ENCODE measurements around the gene HSCB.
"Not testable (repeated sequence)": the region's sequence is repeated elsewhere in the genome, so short reads cannot be mapped to it uniquely, and the experiment has no call there.

HSCB gene, protein sequence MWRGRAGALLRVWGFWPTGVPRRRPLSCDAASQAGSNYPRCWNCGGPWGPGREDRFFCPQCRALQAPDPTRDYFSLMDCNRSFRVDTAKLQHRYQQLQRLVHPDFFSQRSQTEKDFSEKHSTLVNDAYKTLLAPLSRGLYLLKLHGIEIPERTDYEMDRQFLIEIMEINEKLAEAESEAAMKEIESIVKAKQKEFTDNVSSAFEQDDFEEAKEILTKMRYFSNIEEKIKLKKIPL

DNA sequence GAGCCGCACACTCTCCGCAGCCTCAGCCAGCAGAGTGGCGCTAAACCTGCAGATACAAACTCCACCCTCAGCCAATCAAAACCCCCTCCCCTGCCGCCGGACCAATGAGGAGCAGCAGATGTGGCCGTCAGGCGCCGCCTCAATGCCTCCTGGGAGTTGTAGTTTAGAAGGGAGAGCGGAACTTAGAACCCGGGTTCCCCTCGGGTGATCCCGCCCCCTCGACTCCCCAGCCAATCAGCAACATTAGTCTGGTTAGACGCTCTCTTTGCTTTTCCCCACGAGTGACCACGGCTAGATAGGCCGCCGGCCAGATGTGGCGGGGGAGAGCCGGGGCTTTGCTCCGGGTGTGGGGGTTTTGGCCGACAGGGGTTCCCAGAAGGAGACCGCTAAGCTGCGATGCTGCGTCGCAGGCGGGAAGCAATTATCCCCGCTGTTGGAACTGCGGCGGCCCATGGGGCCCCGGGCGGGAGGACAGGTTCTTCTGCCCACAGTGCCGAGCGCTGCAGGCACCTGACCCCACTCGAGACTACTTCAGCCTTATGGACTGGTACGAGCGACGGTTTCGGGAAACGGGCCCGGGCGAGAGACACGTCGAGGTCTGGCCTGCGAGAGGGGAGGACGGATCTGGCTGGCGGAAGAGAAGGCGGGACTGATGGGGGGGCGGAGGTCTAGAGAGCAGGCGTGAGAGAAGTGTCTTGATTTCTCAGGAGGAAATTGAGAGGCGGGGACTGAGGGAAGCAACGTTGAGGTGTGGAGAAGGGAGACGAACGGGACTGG, at the start of gene HSCB, which contains the start of gene CHEK2:
Gene HSCB, plus strand, starts transcription at position 255 of the 777 bp plus-strand sequence. Its CDS starts 57 bp downstream, at position 312.
Gene CHEK2, minus strand, starts transcription at position 36 of the 777 bp plus-strand sequence. CDS start 7,099 bp downstream, outside the sequence.
- Histone ChIP-seq H3K27me3 (replicated peaks; ENCODE audit: control insufficient read depth, insufficient read depth, low read length) (no peaks in the 10 kb centered on the region), H3K9ac (ENCODE audit: low read length) (peak within 1 kb of the TSS; percentile 100), H3K4me3 (ENCODE audit: low read length) (peak within 1 kb of the TSS; percentile 99), H3K36me3 (ENCODE audit: control insufficient read depth, insufficient read depth, low read length, severe bottlenecking) (peaks cover 23% of the 10 kb centered on the region), H3K9me3 (ENCODE audit: control insufficient read depth, low read length) (no peaks in the 10 kb centered on the region), H3K4me1 (ENCODE audit: control insufficient read depth, insufficient read depth, low read length) (peaks cover 12% of the 10 kb centered on the region)
- peak; percentile 99 for DNase-seq (ENCODE audit: low read depth)

DNA sequence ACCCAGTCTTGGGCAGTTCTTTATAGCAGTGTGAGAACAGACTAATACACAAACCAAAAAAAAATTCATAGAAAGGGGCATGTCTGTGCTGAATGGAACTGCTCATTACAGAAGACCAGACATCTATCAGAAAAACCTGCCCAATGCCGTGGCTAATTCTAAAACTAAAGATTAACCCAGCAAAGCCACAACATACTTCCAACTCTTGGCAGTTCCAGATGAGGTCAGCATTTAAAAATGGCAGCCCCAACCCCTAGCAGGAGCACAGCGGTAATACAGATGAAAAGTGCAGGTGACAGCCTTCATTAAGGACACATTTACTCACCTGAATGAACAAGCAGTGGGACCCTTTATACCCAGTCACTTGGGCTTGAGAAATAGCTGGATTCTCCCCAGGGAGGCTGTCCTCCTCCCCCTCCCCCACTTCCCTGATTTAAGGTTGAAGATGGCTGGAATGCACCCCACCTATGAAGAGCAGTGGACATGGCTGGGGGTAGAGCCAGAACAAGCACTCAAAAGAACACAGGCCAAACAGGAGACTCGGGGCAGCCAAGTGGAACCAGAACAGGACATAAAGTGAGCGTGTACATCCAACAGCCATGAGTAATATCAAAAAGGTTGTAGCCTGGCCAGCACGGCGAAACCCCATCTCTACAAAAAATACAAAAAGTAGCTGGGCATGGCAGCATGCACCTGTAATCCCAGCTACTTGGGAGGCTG, 48.6 kb upstream of the HSCB start:
- H3K9me3 ChIP-seq (ENCODE audit: control insufficient read depth, low read length); H3K36me3 ChIP-seq (ENCODE audit: control insufficient read depth, insufficient read depth, low read length, severe bottlenecking); H3K9ac ChIP-seq (ENCODE audit: low read length); H3K4me1 ChIP-seq (ENCODE audit: control insufficient read depth, insufficient read depth, low read length); H3K27me3 ChIP-seq (replicated peaks; ENCODE audit: control insufficient read depth, insufficient read depth, low read length); DNase-seq (ENCODE audit: low read depth); H3K4me3 ChIP-seq (ENCODE audit: low read length): not testable (repeated sequence)

DNA sequence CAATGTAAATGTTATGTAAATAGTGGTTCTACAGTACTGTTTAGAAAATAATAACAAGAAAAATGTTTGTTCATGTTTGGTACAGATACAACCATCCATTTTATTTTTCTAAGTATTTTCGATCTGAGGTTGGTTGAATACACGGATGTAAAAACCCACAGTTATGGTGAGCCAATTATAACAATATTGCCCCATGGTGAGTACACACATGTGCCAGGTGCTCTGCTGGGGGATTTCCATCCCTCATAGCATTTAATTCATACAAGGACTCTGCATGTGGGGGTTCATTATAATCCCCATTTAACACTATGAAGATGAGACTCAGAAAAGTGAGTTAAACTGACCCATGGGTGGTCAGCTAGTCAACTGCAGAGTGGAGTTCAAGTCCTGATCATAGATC, 38.9 kb upstream of the HSCB start:
- DNase-seq (ENCODE audit: low read depth) = no peak
- H3K4me3 ChIP-seq (ENCODE audit: low read length) = no peak overlapping the region
- no peak overlapping the region for H3K9ac ChIP-seq (ENCODE audit: low read length)
- H3K9me3 ChIP-seq (ENCODE audit: control insufficient read depth, low read length) = no peaks in the 10 kb centered on the region
- H3K27me3 ChIP-seq (replicated peaks; ENCODE audit: control insufficient read depth, insufficient read depth, low read length) = no peaks in the 10 kb centered on the region
- no peaks in the 10 kb centered on the region for H3K36me3 ChIP-seq (ENCODE audit: control insufficient read depth, insufficient read depth, low read length, severe bottlenecking)
- peaks cover 15% of the 10 kb centered on the region for H3K4me1 ChIP-seq (ENCODE audit: control insufficient read depth, insufficient read depth, low read length)

DNA sequence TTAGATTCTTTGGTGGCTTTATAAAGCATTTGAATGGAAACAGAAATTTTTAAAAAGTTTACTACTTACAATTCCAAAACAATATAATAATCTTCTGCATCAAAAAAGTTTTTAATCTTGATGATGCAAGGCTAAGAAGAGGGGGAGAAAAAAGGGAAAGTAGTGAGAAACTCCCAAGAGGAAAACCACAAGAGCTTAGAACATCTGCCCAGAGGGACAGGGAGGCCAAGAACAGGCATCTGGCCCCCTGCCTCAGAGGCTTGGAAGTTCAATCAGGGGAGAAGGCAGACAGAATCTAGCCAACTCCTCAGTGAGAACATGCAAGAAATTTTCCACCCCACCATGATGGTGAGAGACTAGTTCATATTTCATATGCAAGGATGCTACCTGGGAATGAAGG, 38.4 kb upstream of the HSCB start:
- H3K36me3 ChIP-seq (ENCODE audit: control insufficient read depth, insufficient read depth, low read length, severe bottlenecking) = no peaks in the 10 kb centered on the region
- no peak overlapping the region for H3K9ac ChIP-seq (ENCODE audit: low read length)
- peaks cover 15% of the 10 kb centered on the region for H3K4me1 ChIP-seq (ENCODE audit: control insufficient read depth, insufficient read depth, low read length)
- H3K4me3 ChIP-seq (ENCODE audit: low read length) = peak overlapping the region; percentile 30
- H3K9me3 ChIP-seq (ENCODE audit: control insufficient read depth, low read length) = no peaks in the 10 kb centered on the region
- DNase-seq (ENCODE audit: low read depth) = peak; percentile 9
- no peaks in the 10 kb centered on the region for H3K27me3 ChIP-seq (replicated peaks; ENCODE audit: control insufficient read depth, insufficient read depth, low read length)

DNA sequence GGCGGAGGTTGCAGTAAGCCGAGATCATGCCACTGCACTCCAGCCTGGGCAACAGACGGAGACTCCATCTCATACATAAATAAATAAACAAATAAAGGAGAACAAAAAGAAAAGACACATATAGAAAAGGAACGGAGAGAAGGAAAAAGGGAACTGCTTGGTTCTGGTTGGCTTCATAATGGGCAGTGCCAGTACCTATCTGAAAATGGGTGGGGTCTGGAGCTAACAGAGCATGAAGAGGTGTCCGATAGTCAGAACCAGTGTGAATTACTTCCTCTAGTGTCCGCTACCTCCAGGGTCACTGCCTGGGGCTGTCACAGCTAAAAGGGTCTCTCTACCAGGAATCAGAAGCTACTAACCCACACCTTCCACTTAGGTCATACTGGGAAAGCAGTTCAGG, 35.0 kb upstream of the HSCB start:
- Histone ChIP-seq H3K4me1 (ENCODE audit: control insufficient read depth, insufficient read depth, low read length) (peaks cover 39% of the 10 kb centered on the region), H3K9me3 (ENCODE audit: control insufficient read depth, low read length) (no peaks in the 10 kb centered on the region), H3K36me3 (ENCODE audit: control insufficient read depth, insufficient read depth, low read length, severe bottlenecking) (no peaks in the 10 kb centered on the region), H3K27me3 (replicated peaks; ENCODE audit: control insufficient read depth, insufficient read depth, low read length) (no peaks in the 10 kb centered on the region), H3K4me3 (ENCODE audit: low read length) (no peak overlapping the region), H3K9ac (ENCODE audit: low read length) (no peak overlapping the region)
- DNase-seq (ENCODE audit: low read depth) = no peak

DNA sequence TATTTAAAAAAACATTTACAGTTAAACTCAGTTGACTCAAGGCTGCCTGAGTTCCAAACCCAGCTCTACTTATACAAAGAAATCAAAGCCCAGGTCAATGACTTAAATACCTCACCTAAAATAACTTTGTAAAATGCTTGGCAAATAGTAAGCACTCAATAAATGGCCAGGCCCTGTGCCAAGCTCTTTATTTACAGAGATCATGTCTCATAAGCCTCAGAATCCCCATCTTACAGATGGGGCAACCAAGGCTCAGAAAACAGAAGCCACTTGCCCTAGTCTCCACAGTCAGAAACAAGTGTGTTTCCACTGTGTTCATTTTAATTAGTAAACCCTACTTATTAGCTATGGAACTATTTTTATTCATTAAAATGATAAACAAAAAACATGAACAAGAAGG, 31.7 kb upstream of the HSCB start:
- no peaks in the 10 kb centered on the region for H3K36me3 ChIP-seq (ENCODE audit: control insufficient read depth, insufficient read depth, low read length, severe bottlenecking)
- peak overlapping the region; percentile 78 for H3K9ac ChIP-seq (ENCODE audit: low read length)
- H3K9me3 ChIP-seq (ENCODE audit: control insufficient read depth, low read length) = no peaks in the 10 kb centered on the region
- DNase-seq (ENCODE audit: low read depth) = peak; percentile 20
- peaks cover 34% of the 10 kb centered on the region for H3K4me1 ChIP-seq (ENCODE audit: control insufficient read depth, insufficient read depth, low read length)
- H3K27me3 ChIP-seq (replicated peaks; ENCODE audit: control insufficient read depth, insufficient read depth, low read length) = no peaks in the 10 kb centered on the region
- peak overlapping the region; percentile 74 for H3K4me3 ChIP-seq (ENCODE audit: low read length)

DNA sequence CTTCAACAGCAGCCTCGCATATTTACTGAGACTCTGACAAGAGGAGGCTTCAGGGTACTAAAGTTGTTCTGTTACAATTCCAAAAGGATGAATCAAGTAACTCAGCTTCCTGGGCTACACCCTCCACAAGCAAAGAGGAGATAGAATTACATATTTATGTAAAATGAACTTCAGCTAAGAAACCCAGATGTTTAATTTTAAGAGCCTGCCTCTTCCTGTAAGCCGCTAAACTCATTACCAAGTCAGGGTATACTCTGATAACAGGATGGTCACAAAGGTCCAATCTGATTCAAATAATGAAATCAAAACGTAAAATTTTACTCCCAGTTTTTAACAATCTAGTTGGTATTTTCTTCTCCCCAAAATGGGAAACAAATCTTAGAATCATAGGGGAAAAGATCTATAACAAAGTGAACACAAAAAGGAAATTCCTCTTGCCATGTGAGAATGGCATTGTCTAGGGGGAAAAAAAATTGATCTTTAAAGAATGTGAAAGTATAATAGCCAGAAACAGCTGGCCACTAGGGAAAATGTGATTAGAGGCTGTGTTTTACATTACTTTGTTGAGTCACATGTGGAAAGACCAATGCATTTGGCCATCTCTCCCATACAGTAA, 31.2 kb upstream of the HSCB start:
- Histone ChIP-seq H3K9ac (ENCODE audit: low read length) (peak overlapping the region; percentile 78), H3K4me1 (ENCODE audit: control insufficient read depth, insufficient read depth, low read length) (peaks cover 34% of the 10 kb centered on the region), H3K4me3 (ENCODE audit: low read length) (peak overlapping the region; percentile 74), H3K27me3 (replicated peaks; ENCODE audit: control insufficient read depth, insufficient read depth, low read length) (no peaks in the 10 kb centered on the region), H3K9me3 (ENCODE audit: control insufficient read depth, low read length) (no peaks in the 10 kb centered on the region), H3K36me3 (ENCODE audit: control insufficient read depth, insufficient read depth, low read length, severe bottlenecking) (no peaks in the 10 kb centered on the region)
- DNase-seq (ENCODE audit: low read depth) = peak; percentile 91

DNA sequence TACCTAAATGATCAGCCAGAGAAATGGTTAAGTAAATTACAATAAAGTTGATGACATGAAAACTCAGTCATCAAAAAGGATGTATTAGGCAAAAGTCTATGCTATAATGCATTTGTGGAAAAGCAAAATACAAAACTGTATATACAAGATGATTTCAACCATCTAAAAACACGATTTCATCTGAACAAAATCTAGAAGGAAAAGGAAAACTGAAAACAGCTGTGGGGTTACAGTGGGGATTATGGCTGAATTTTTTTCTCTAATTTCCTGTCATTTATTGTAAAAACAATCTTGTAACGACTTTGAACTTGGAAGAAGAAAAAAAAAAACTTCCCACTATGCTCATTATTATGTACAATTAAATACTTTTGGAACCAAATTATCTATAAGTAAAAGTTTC, 30.5 kb upstream of the HSCB start:
- no peaks in the 10 kb centered on the region for H3K27me3 ChIP-seq (replicated peaks; ENCODE audit: control insufficient read depth, insufficient read depth, low read length)
- H3K4me1 ChIP-seq (ENCODE audit: control insufficient read depth, insufficient read depth, low read length) = peaks cover 34% of the 10 kb centered on the region
- peak overlapping the region; percentile 78 for H3K9ac ChIP-seq (ENCODE audit: low read length)
- DNase-seq (ENCODE audit: low read depth) = peak; percentile 66
- no peaks in the 10 kb centered on the region for H3K9me3 ChIP-seq (ENCODE audit: control insufficient read depth, low read length)
- no peaks in the 10 kb centered on the region for H3K36me3 ChIP-seq (ENCODE audit: control insufficient read depth, insufficient read depth, low read length, severe bottlenecking)
- peak overlapping the region; percentile 74 for H3K4me3 ChIP-seq (ENCODE audit: low read length)

DNA sequence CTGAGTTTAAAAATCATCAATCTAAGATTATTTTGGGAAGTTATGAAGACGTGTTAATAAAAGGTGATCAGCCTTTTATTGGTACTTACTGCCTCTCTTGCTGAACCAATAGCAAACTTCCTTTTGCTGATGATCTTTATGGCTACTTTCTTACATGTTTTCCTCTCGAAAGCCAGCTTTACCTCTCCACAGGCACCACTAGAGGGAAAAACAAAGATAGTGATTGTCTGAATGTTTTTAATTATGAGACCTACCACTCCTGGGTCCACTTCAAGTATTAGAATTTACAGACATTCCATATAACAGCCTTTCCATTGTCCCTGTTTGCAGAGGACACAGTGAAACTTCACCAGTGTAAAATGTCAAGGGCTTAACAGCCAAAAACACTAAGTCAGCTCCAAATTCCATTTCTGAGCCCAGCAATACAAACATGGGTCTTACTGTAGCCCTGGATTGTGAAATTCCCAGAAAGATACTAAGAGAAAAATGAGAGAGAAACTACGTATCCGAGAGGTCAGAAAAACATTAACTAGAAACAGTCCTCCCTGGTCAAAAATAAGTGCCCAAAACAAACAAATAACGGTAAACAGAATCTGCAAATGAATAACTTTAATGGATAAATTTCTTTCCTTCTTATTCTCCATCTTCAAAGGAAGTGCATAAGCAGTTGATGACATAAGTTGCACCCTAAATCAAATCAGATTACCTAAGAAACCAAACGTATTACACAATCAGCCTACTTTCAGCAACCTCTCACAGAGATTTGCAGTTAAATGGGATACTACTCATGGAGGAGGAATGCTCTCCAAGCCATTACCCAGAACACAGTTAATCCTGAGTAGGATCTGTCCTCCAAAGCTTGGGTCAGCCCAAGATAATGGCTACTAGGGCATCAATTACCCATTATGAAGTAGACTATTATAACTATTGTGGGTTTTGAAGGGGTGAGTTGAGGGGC, 29.7 kb upstream of the HSCB start:
- DNase-seq (ENCODE audit: low read depth) = peak; percentile 97
- H3K36me3 ChIP-seq (ENCODE audit: control insufficient read depth, insufficient read depth, low read length, severe bottlenecking) = no peaks in the 10 kb centered on the region
- H3K9me3 ChIP-seq (ENCODE audit: control insufficient read depth, low read length) = no peaks in the 10 kb centered on the region
- H3K27me3 ChIP-seq (replicated peaks; ENCODE audit: control insufficient read depth, insufficient read depth, low read length) = no peaks in the 10 kb centered on the region
- peaks cover 34% of the 10 kb centered on the region for H3K4me1 ChIP-seq (ENCODE audit: control insufficient read depth, insufficient read depth, low read length)
- peak overlapping the region; percentile 74 for H3K4me3 ChIP-seq (ENCODE audit: low read length)
- H3K9ac ChIP-seq (ENCODE audit: low read length) = peak overlapping the region; percentile 78

DNA sequence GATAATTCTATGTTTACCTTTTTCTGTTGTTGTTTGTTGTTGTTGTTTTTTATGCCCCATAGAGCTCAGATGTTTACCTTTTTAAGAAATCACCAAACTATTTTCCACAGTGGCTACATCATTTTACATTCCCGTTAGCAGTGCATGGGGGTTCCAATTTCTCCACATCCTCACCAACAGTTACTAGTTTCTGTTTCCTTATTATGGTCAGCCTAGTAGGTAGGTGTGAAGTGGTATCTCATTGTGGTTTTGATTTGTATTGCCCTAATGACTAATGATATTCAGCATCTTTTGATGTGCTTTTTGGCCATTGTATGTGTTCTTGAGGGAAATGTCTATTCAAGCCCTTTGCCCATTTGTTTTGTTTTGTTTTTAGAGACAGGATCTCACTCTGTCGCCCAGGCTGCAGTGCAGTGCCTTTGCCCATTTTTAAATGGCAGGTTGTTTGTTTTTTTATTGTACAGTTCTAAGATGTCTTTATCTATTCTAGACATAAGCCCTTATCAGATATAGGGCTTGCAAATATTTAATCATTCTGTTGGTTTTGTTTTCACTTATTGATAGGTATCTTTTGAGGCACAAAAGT, 27.7 kb upstream of the HSCB start:
- Histone ChIP-seq H3K9ac (ENCODE audit: low read length) (no peak overlapping the region), H3K27me3 (replicated peaks; ENCODE audit: control insufficient read depth, insufficient read depth, low read length) (no peaks in the 10 kb centered on the region), H3K36me3 (ENCODE audit: control insufficient read depth, insufficient read depth, low read length, severe bottlenecking) (no peaks in the 10 kb centered on the region), H3K4me1 (ENCODE audit: control insufficient read depth, insufficient read depth, low read length) (peaks cover 34% of the 10 kb centered on the region), H3K4me3 (ENCODE audit: low read length) (no peak overlapping the region), H3K9me3 (ENCODE audit: control insufficient read depth, low read length) (no peaks in the 10 kb centered on the region)
- DNase-seq (ENCODE audit: low read depth) = no peak
